GM12801 (cell line): Measurements from ENCODE around the gene PRDM7.

Experiments
- CTCF ChIP-seq: IDR thresholded peaks from one replicate; pipeline ENCODE4 v1.5.1; 2011; ENCODE audit warnings: control low read depth; ENCODE audit not compliant: insufficient read length; ENCODE audit errors: extremely low read depth

The PRDM7 gene

GRCh38 chr16:90032674-90033331, 44.3 kb downstream of the PRDM7 start:
- no peak for TF ChIP-seq CTCF

GRCh38 chr16:90031931-90032673, 45.0 kb downstream of the PRDM7 start:
- TF ChIP-seq CTCF: no peak

GRCh38 chr16:90031186-90031930, 45.8 kb downstream of the PRDM7 start:
- TF ChIP-seq CTCF: no peak

GRCh38 chr16:90028985-90029384, 48.1 kb downstream of the PRDM7 start:
- no peak for TF ChIP-seq CTCF

- no peak for TF ChIP-seq CTCF
These were observed 49.5 kb downstream of the PRDM7 start for GRCh38 chr16:90027611-90028010.

- no peak for TF ChIP-seq CTCF
These were observed 51.0 kb downstream of the PRDM7 start for GRCh38 chr16:90026135-90026534.

GRCh38 chr16:90023078-90023447, 54.1 kb downstream of the PRDM7 start:
- TF ChIP-seq CTCF: no peak
